NOMO-1 treated with DMSO at 0.1 percent for 48 hours (cell line): ENCODE data around the gene TMEM132C.

Experiments
- DNase-seq: peaks from one replicate; lab custom pipeline; 2025; ENCODE audit not compliant: unreplicated experiment; lab: John Stamatoyannopoulos, UW

TMEM132C gene

GRCh38 chr12:128654468-128654867, 387.5 kb downstream of the TMEM132C start:
- DNase-seq = no peak

GRCh38 chr12:128657378-128657777, 390.4 kb downstream of the TMEM132C start:
- no peak for DNase-seq

- DNase-seq = no peak
These were observed 393.7 kb downstream of the TMEM132C start for GRCh38 chr12:128660532-128661225.

GRCh38 chr12:128661226-128661569, 394.2 kb downstream of the TMEM132C start:
- no peak for DNase-seq

- DNase-seq = no peak
These were observed 395.1 kb downstream of the TMEM132C start for GRCh38 chr12:128662101-128662500.

- DNase-seq = no peak
These were observed 397.5 kb downstream of the TMEM132C start for GRCh38 chr12:128664501-128664900.

GRCh38 chr12:128667193-128667592, 400.2 kb downstream of the TMEM132C start:
- no peak for DNase-seq

- DNase-seq = no peak
These were observed 404.6 kb downstream of the TMEM132C start for GRCh38 chr12:128671528-128672042.

GRCh38 chr12:128672428-128672827, 405.5 kb downstream of the TMEM132C start:
- DNase-seq = no peak

GRCh38 chr12:128672893-128673292, 405.9 kb downstream of the TMEM132C start:
- DNase-seq = no peak

- no peak for DNase-seq
These were observed 408.6 kb downstream of the TMEM132C start for GRCh38 chr12:128675576-128675975.

GRCh38 chr12:128680555-128680954, 413.6 kb downstream of the TMEM132C start:
- DNase-seq = no peak

- DNase-seq = no peak
These were observed 415.7 kb downstream of the TMEM132C start for GRCh38 chr12:128682548-128683275.

GRCh38 chr12:128684352-128684751, 417.4 kb downstream of the TMEM132C start:
- DNase-seq = no peak

- DNase-seq = no peak
These were observed 419.0 kb downstream of the TMEM132C start for GRCh38 chr12:128685903-128686475.

- DNase-seq = no peak
These were observed 420.9 kb downstream of the TMEM132C start for GRCh38 chr12:128687851-128688250.

- no peak for DNase-seq
These were observed 423.7 kb downstream of the TMEM132C start for GRCh38 chr12:128690641-128691040.

- DNase-seq = no peak
These were observed 426.1 kb downstream of the TMEM132C start for GRCh38 chr12:128693115-128693514.

- no peak for DNase-seq
These were observed 426.8 kb downstream of the TMEM132C start for GRCh38 chr12:128693771-128694170.

- DNase-seq = no peak
These were observed 427.5 kb downstream of the TMEM132C start for GRCh38 chr12:128694445-128694844.

GRCh38 chr12:128695697-128696096, 428.7 kb downstream of the TMEM132C start:
- no peak for DNase-seq
